Mammary epithelial cell (primary cell): ENCODE results near the gene LYG1.

Experiments used
- CTCF ChIP-seq, 2 donors: IDR thresholded peaks in 1 of 2; conservative IDR thresholded peaks in 1 of 2; 2 replicates each; pipeline ENCODE4 v1.5.1; 2011 to 2012; ENCODE audit warnings: inconsistent platforms in 2 of 2, low read length in 2 of 2, mild to moderate bottlenecking in 2 of 2, control low read depth in 1 of 2, low read depth in 1 of 2; ENCODE audit not compliant: insufficient read depth in 1 of 2; ENCODE audit errors: extremely low read depth in 1 of 2
- EZH2 ChIP-seq: IDR thresholded peaks from 2 replicates; pipeline ENCODE4 v1.6.1; 2012; ENCODE audit warnings: low read length, inconsistent platforms, borderline replicate concordance

DNA sequence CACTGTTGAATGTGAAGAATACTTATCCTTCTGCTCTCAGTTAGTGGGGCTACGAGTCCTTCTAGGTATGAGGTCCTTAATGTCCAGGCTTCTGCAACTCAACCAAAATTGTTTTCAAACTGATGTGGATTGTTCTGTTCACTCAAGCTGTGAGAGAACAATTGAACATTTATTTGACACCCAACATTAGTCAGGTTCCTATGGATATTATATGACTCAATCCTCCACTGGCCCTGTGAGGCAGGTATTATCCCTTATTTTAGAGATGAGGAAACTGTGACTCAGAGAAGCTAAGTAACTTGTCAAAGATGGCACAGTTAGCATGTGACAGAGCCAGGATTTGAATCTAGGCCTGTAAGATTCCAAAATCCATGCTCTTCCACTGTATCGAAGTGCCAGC, 44.3 kb downstream of the LYG1 start:
- TF ChIP-seq CTCF (conservative IDR thresholded peaks at IDR 0.05 in 1 of 2, IDR thresholded peaks at IDR 0.05 in 1 of 2; ENCODE audit: extremely low read depth in 1 of 2, insufficient read depth in 1 of 2, low read depth in 1 of 2, low read length in 2 of 2): no peak
- no peak for TF ChIP-seq EZH2
